ENCODE data around the gene MAML2. TPM values are rescaled to one million over a fixed set of nuclear protein-coding genes. Genes with fewer than 3 reads are reported as not detected.

The MAML2 gene
- total and polyA plus RNA-seq, 8 donors, result 1.3 to 22.8 (median 12.1) TPM

DNA sequence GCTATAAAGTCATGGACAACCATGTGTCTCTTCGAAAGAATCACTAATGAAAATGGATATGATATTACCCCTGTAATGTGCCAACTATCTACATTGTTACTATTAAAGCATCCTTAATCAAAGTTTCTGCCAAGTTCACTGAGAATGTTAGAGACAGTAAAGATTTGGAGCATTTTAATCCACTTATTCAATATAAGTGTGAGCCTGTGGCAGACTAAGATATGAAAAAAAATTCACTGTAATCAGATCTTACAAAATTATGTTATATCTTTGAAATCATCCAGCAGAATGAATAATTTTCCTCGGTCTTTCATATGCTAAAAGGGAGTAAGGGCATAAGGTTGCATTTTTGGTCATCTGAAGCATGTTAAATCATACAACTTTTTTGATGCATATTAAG, 49.9 kb downstream of the MAML2 start:
- intact Hi-C loops (cut with DNase I; ENCODE audit: low total_unique reads), result no loop called here
- TF ChIP-seq POLR2A (IDR thresholded peaks at IDR 0.05) (no peak), POLR2AphosphoS5 (IDR thresholded peaks at IDR 0.05) (no peak), EP300 (IDR thresholded peaks at IDR 0.05) (no peak)
- TF ChIP-seq, protein P1, sequence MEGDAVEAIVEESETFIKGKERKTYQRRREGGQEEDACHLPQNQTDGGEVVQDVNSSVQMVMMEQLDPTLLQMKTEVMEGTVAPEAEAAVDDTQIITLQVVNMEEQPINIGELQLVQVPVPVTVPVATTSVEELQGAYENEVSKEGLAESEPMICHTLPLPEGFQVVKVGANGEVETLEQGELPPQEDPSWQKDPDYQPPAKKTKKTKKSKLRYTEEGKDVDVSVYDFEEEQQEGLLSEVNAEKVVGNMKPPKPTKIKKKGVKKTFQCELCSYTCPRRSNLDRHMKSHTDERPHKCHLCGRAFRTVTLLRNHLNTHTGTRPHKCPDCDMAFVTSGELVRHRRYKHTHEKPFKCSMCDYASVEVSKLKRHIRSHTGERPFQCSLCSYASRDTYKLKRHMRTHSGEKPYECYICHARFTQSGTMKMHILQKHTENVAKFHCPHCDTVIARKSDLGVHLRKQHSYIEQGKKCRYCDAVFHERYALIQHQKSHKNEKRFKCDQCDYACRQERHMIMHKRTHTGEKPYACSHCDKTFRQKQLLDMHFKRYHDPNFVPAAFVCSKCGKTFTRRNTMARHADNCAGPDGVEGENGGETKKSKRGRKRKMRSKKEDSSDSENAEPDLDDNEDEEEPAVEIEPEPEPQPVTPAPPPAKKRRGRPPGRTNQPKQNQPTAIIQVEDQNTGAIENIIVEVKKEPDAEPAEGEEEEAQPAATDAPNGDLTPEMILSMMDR (IDR thresholded peaks at IDR 0.05), result no peak
- Histone ChIP-seq H3K27ac (peak overlapping the region in 3 of 5 donors; percentile 37 to 57 (median 48)), H3K4me1 (peaks cover 0 to 28% (median 13%) of the 10 kb centered on the region in 4 donors), H3K36me3 (no peaks in the 10 kb centered on the region), H3K27me3 (no peaks in the 10 kb centered on the region), H3K4me3 (no peak overlapping the region), H3K9me3 (no peaks in the 10 kb centered on the region)
- 65 to 86% (median 84%) methylated on average over 2 of the region's 2 CpGs for WGBS, 5 donors
- DNase-seq, result no peak

DNA sequence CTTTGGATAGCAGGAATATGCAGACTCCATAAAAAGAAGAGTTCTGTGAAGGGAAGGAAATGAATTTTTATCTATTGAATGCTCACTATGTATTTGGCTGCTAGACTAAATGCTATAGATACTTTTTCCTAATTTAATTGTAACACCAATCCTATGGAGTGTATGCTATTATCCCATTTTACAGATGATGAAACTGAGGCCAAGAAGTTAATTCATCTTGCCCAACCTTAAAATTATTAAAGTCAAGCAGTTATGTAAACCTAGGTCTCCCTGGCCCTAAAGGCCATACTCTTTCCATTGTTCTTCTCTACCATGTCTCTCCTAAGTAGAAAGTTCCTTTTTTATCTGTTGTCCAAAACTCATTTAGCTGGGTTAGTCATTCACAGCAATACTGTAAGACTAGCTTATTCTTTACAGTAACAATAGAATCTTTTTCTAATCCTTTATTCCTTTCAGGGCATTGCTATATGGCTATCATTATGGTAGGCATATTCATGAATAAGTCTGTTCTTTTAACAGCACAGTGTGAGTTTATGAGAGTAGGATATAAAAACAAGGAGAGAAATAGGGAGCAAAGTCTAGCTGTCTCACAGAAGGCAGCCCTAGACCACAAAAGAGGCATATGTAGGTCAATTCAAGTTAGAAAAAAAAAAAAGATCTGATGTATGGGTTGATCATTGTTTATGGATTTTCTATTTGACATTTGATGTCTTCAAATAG, 50.5 kb downstream of the MAML2 start:
- Histone ChIP-seq H3K9me3 (no peaks in the 10 kb centered on the region), H3K4me1 (peaks cover 0 to 28% (median 13%) of the 10 kb centered on the region in 4 donors), H3K27ac (peak overlapping the region in 1 of 5 donors; percentile 48), H3K36me3 (no peaks in the 10 kb centered on the region), H3K27me3 (no peaks in the 10 kb centered on the region), H3K4me3 (no peak overlapping the region)
- TF ChIP-seq POLR2AphosphoS5 (IDR thresholded peaks at IDR 0.05), result no peak
- TF ChIP-seq POLR2A (IDR thresholded peaks at IDR 0.05), result no peak
- intact Hi-C loops (cut with DNase I; ENCODE audit: low total_unique reads), result no loop called here
- no peak for DNase-seq

DNA sequence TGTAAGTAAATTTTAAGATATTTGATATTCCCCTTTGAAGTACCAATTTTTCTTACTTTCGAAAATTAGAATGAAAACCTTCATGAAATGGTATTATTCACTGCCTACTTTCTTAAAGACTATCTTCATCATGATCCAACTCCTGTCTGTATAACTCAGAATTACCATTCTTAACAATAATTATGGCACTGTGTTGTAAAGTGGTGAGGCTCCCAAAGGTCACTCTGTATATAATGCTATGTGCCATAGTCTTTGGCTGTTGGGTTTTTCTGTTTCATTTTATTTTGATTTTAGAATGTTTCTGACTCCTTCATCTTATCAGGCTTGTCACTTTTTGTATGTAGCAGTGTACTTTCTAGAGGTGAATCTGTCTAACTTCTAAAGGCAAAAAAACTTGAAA, 52.4 kb downstream of the MAML2 start:
- no peak overlapping the region for H3K27ac ChIP-seq
- H3K9me3 ChIP-seq, result no peaks in the 10 kb centered on the region
- no peaks in the 10 kb centered on the region for H3K27me3 ChIP-seq
- peaks cover 0 to 28% (median 13%) of the 10 kb centered on the region in 4 donors for H3K4me1 ChIP-seq
- no peak overlapping the region for H3K4me3 ChIP-seq
- intact Hi-C loops (cut with DNase I; ENCODE audit: low total_unique reads), result no loop called here
- no peaks in the 10 kb centered on the region for H3K36me3 ChIP-seq
- no peak for DNase-seq
- no peak for TF ChIP-seq POLR2A (IDR thresholded peaks at IDR 0.05)
- TF ChIP-seq, protein P1 (IDR thresholded peaks at IDR 0.05), result no peak
- TF ChIP-seq EP300 (IDR thresholded peaks at IDR 0.05), result no peak
- TF ChIP-seq POLR2AphosphoS5 (IDR thresholded peaks at IDR 0.05), result no peak
- WGBS, 5 donors, result 97 to 100% (median 98%) methylated on average over 1 of the region's 1 CpG

DNA sequence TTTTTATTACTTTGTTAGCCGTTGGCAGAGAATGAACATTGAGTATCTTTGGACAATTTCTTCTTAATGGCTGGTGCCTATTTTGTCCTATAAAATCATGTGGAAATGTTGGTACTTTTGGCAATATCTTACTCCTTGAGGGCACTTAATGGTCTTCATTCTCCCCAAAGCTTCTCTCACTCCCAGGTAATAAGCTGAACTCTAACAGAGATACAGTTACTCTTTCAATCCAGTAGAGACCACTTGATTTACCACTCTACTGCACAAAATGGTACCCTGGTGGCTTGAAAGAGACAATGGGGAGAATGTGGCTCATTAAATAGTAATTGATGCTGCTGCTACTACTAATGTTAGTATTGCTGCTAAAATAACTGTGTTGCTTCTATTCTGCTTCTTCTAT, 53.0 kb downstream of the MAML2 start:
- Histone ChIP-seq H3K36me3 (no peaks in the 10 kb centered on the region), H3K9me3 (no peaks in the 10 kb centered on the region), H3K4me1 (peaks cover 0 to 24% (median 13%) of the 10 kb centered on the region in 4 donors), H3K4me3 (no peak overlapping the region), H3K27me3 (no peaks in the 10 kb centered on the region), H3K27ac (no peak overlapping the region)
- WGBS, 5 donors, result 56 to 100% (median 97%) methylated on average over 1 of the region's 1 CpG
- intact Hi-C loops (cut with DNase I; ENCODE audit: low total_unique reads), result no loop called here
- DNase-seq, result no peak
- no peak for TF ChIP-seq POLR2A (IDR thresholded peaks at IDR 0.05)
- no peak for TF ChIP-seq EP300 (IDR thresholded peaks at IDR 0.05)
- TF ChIP-seq, protein P1 (IDR thresholded peaks at IDR 0.05), result no peak
- no peak for TF ChIP-seq POLR2AphosphoS5 (IDR thresholded peaks at IDR 0.05)

DNA sequence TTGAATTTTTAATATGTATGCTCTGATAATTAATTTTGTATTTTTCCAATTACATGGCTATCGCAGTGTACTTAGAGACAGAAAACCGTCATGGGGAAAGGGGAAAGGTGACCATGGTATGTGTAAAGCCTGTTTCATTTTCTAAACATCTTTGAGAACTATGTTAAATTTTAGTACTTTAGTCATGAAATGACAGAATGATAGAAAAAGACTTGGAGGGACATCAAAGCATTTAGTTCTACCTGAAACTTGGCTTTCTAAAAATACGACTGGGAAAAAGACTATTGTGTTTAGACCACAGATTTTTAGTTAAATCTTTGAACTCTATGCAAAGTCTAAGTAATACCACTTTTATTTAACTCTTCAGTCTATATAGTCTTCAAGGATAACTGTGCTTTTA, 54.1 kb downstream of the MAML2 start:
- TF ChIP-seq EP300 (IDR thresholded peaks at IDR 0.05) (no peak), POLR2AphosphoS5 (IDR thresholded peaks at IDR 0.05) (no peak), POLR2A (IDR thresholded peaks at IDR 0.05) (no peak)
- TF ChIP-seq, protein P1 (IDR thresholded peaks at IDR 0.05), result no peak
- no peak for DNase-seq
- intact Hi-C loops (cut with DNase I; ENCODE audit: low total_unique reads), result no loop called here
- 87 to 95% (median 91%) methylated on average over 3 of the region's 3 CpGs for WGBS, 5 donors
- Histone ChIP-seq H3K27ac (no peak overlapping the region), H3K27me3 (no peaks in the 10 kb centered on the region), H3K36me3 (no peaks in the 10 kb centered on the region), H3K4me1 (peaks cover 0 to 13% (median 6%) of the 10 kb centered on the region in 4 donors), H3K9me3 (no peaks in the 10 kb centered on the region), H3K4me3 (no peak overlapping the region)

Data from stomach (tissue), 9 donors.